ENCODE results near the gene BFSP1. TPM values are rescaled to one million over a fixed set of nuclear protein-coding genes. Genes with fewer than 3 reads are reported as not detected.
A peak's percentile ranks its signal among the peaks of the same experiment; 100 is the strongest.

BFSP1 gene
- total RNA-seq, 1 donor from 2014 or later = 9.6 TPM

DNA sequence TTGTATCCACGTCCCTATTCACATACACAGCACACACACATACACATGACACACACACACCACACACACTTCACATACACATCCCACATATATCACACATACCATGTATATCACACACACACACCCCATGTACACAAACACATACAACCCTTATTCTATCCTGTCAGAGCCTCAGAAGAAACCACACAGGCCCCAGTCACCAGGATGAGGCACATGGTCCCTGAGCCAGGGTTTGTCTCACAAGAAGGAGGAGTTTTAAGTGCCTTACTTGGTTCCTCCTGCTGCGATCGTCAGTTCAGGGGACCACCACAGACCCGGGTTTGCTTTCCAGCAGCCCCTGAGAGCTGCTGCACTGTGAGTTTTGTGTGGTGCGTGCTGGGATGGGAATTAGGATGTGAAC is 23.6 kb downstream of the BFSP1 start:
- Mint-ChIP-seq H3K9me3 (ENCODE audit: low read depth) (no peaks in the 10 kb centered on the region), H3K4me1 (ENCODE audit: low read depth) (peaks cover 17% of the 10 kb centered on the region), H3K4me3 (ENCODE audit: unreplicated experiment) (no peak overlapping the region), H3K27ac (ENCODE audit: unreplicated experiment) (no peak overlapping the region), H3K36me3 (ENCODE audit: low read depth) (peaks cover 7% of the 10 kb centered on the region), H3K27me3 (ENCODE audit: low read depth) (no peaks in the 10 kb centered on the region)
- TF ChIP-seq, protein P1, sequence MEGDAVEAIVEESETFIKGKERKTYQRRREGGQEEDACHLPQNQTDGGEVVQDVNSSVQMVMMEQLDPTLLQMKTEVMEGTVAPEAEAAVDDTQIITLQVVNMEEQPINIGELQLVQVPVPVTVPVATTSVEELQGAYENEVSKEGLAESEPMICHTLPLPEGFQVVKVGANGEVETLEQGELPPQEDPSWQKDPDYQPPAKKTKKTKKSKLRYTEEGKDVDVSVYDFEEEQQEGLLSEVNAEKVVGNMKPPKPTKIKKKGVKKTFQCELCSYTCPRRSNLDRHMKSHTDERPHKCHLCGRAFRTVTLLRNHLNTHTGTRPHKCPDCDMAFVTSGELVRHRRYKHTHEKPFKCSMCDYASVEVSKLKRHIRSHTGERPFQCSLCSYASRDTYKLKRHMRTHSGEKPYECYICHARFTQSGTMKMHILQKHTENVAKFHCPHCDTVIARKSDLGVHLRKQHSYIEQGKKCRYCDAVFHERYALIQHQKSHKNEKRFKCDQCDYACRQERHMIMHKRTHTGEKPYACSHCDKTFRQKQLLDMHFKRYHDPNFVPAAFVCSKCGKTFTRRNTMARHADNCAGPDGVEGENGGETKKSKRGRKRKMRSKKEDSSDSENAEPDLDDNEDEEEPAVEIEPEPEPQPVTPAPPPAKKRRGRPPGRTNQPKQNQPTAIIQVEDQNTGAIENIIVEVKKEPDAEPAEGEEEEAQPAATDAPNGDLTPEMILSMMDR (IDR thresholded peaks at IDR 0.05) = no peak
- DNase-seq (ENCODE audit: low spot score) = no peak

DNA sequence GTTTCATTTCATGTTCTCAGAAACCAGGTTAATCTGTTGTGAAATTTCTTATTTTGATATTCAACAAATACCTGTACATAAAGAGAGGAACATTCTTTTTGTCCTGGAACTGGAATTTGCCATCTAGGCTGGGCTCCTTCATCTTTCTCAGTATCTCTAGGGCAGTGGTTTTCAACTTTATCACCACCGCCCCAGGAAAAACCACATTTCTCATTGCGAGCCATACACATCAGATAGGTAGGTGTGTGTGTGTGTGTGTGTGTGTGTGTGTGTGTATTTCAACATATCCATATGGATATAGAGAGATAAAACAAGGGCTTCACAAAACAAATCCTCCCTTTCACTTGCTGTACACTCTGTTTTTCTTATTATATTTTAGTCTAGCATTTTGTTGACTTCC is 24.1 kb downstream of the BFSP1 start:
- TF ChIP-seq, protein P1 (IDR thresholded peaks at IDR 0.05) = no peak
- Mint-ChIP-seq H3K27ac (ENCODE audit: unreplicated experiment) (no peak overlapping the region), H3K27me3 (ENCODE audit: low read depth) (no peaks in the 10 kb centered on the region), H3K4me1 (ENCODE audit: low read depth) (peaks cover 17% of the 10 kb centered on the region), H3K36me3 (ENCODE audit: low read depth) (peaks cover 7% of the 10 kb centered on the region), H3K4me3 (ENCODE audit: unreplicated experiment) (no peak overlapping the region), H3K9me3 (ENCODE audit: low read depth) (no peaks in the 10 kb centered on the region)
- DNase-seq (ENCODE audit: low spot score) = no peak

DNA sequence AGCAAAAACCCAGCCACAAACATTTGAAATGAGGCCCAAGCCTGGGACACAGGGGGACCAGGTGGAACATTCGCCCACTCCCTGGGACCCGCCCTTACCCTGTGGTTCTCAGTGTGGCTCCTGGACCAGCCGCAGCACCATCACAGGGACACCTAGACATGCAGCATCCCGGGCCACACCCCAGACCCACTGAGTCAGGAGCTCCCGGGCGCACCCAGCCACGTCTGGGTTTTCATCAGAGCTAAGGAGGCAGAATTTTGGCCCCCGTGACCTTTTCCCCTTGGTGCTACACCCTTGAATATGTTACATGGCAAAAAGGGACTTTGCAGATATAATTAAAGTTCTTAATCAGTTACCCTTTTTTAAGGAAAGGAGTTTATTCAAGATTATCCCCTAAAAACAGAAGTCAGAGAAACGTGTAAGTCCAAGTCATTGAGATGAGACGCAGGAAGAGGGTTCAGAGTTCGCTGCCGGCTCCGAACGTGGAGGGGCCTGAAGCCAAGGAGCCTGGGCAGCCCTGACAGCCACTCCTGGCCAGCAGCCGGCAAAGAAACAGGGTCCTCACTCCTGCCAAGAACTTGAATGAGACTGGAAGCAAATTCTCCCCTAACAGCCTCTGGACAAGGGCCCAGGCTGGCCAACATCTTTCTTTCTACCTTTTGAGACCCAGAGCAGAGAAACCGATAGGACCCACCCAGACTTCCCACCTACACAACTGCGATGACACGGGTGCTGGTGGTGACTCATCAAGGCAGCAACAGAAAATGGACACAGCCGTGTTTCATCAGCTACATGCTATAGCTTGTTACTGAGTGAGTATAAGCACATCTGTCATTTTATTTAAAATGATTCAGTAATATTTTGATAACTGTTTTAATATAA is 25.3 kb downstream of the BFSP1 start:
- no peaks in the 10 kb centered on the region for H3K27me3 Mint-ChIP-seq (ENCODE audit: low read depth)
- TF ChIP-seq, protein P1 (IDR thresholded peaks at IDR 0.05) = no peak
- H3K4me3 Mint-ChIP-seq (ENCODE audit: unreplicated experiment) = peak overlapping the region; percentile 82
- H3K27ac Mint-ChIP-seq (ENCODE audit: unreplicated experiment) = peak overlapping the region; percentile 89
- no peaks in the 10 kb centered on the region for H3K9me3 Mint-ChIP-seq (ENCODE audit: low read depth)
- DNase-seq (ENCODE audit: low spot score) = no peak
- peaks cover 2% of the 10 kb centered on the region for H3K36me3 Mint-ChIP-seq (ENCODE audit: low read depth)
- peaks cover 17% of the 10 kb centered on the region for H3K4me1 Mint-ChIP-seq (ENCODE audit: low read depth)

DNA sequence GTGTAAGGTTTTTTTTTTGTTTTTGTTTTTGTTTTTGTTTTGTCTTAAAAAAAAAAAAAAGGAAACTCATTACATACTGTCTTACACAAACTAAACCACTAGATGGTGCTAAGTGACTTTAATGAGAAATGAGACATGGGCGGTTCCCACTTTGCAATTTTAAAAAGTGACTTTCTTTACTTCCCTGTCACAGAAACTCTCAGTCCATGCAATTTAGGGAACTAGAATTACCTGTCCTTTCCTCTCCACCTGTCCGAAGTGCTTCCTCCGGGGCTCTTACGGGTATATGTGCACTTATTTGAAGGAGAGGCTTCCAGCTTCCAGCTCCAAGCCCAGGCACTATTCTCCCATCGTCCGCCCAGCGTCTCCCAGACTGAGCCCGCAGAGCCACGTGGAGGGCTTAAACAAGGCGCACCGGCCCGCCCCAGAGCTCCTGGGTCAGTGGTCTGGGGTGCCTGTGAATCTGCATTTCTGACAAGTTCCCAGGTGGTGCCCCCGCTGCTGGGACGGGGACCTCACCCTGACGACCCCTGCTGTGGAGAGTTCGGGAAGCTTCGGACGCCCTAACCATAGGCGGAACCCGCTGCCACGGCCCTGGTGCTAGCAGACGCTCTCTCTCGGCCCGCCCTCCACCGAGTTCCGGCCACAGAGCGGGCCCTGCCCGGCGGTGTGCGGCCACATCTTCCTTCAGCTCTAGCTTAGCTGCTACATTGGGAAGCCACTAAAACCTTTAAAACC is 26.1 kb downstream of the BFSP1 start:
- H3K4me1 Mint-ChIP-seq (ENCODE audit: low read depth) = peaks cover 17% of the 10 kb centered on the region
- H3K27me3 Mint-ChIP-seq (ENCODE audit: low read depth) = no peaks in the 10 kb centered on the region
- peak overlapping the region; percentile 89 for H3K27ac Mint-ChIP-seq (ENCODE audit: unreplicated experiment)
- peaks cover 2% of the 10 kb centered on the region for H3K36me3 Mint-ChIP-seq (ENCODE audit: low read depth)
- no peaks in the 10 kb centered on the region for H3K9me3 Mint-ChIP-seq (ENCODE audit: low read depth)
- H3K4me3 Mint-ChIP-seq (ENCODE audit: unreplicated experiment) = peak overlapping the region; percentile 82
- TF ChIP-seq, protein P1 (IDR thresholded peaks at IDR 0.05) = peak; percentile 94
- no peak for DNase-seq (ENCODE audit: low spot score)

DNA sequence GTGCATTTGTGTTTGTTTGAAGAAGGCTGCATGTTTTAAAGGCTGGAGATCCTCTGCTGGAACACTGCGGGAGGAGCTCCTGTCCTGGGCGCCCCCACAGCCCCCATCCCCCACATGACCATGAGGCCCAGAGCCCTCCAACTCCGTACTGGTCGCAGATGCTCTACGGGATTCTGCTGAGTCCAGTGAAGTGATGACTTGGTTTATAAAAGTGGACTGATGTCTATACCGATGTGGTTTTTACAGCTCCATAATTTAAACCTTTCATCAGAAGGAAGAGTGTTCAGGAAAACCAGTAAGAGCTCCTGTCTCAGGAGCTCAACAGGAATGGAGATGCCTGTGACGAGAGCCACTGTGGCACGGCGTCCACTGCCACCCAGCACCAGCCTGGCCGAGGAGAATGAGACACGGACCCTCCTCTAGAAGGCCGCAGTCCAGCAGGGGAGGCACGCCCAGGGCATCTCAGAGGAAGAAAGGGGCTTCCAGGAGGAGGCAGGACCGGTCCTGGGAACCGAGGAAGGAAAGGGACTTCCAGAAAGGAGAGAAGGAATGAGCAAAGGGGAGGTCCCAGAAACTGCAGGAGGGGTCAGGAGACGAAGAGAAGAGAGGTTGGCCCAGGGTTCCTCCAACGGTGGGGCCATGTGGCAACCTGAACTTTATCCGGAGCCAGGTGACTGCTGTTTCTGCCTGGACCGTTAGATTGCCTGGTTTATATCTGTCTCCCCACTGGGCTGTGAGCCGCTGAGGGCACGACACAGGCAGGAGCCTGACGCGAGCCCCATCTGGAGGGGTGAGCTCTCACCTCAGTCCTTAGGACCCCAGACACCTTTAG is 26.9 kb downstream of the BFSP1 start:
- Mint-ChIP-seq H3K4me1 (ENCODE audit: low read depth) (peaks cover 17% of the 10 kb centered on the region), H3K4me3 (ENCODE audit: unreplicated experiment) (no peak overlapping the region), H3K27me3 (ENCODE audit: low read depth) (no peaks in the 10 kb centered on the region), H3K9me3 (ENCODE audit: low read depth) (no peaks in the 10 kb centered on the region), H3K27ac (ENCODE audit: unreplicated experiment) (no peak overlapping the region), H3K36me3 (ENCODE audit: low read depth) (peaks cover 2% of the 10 kb centered on the region)
- TF ChIP-seq, protein P1 (IDR thresholded peaks at IDR 0.05) = no peak
- no peak for DNase-seq (ENCODE audit: low spot score)
